ENCODE measurements around the gene HTRA1. TPM values are rescaled to one million over a fixed set of nuclear protein-coding genes. Genes with fewer than 3 reads are reported as not detected.

HTRA1 gene
- total RNA-seq, 1 experiment from 2014 or later, result 32.8 TPM

- POLR2A ChIA-PET, result no interaction called here
- no peak overlapping the region for H3K27ac ChIP-seq (ENCODE audit: low read length)
- ATAC-seq (no peak), DNase-seq (ENCODE audit: low read depth, low spot score) (no peak)
- in situ Hi-C loops (cut with HindIII; ENCODE audit: low pct_unique_long_range_greater_than_20kb, low sequenced_read_pairs) (no loop called here), intact Hi-C loops (cut with micrococcal nuclease; ENCODE audit: unreplicated experiment) (no loop called here)
- H3K36me3 ChIP-seq (ENCODE audit: control insufficient read depth, insufficient read depth, low read length), result no peaks in the 10 kb centered on the region
- H3K27me3 ChIP-seq (ENCODE audit: control insufficient read depth, insufficient read depth, low read length), result 0 out of 2 replicates have a peak, but pooled peaks cover 2% of the 10 kb centered on the region
- H3K4me3 ChIP-seq (ENCODE audit: low read depth in 2 of 2, low read length in 2 of 2), result no peak overlapping the region
- BruUV-seq (replicated peaks), result no TSS peak
- CTCF ChIA-PET, result no interaction called here
- no peak for TF ChIP-seq POLR2AphosphoS5 (IDR thresholded peaks at IDR 0.05; ENCODE audit: low read depth, low read length)
- TF ChIP-seq, protein P1, sequence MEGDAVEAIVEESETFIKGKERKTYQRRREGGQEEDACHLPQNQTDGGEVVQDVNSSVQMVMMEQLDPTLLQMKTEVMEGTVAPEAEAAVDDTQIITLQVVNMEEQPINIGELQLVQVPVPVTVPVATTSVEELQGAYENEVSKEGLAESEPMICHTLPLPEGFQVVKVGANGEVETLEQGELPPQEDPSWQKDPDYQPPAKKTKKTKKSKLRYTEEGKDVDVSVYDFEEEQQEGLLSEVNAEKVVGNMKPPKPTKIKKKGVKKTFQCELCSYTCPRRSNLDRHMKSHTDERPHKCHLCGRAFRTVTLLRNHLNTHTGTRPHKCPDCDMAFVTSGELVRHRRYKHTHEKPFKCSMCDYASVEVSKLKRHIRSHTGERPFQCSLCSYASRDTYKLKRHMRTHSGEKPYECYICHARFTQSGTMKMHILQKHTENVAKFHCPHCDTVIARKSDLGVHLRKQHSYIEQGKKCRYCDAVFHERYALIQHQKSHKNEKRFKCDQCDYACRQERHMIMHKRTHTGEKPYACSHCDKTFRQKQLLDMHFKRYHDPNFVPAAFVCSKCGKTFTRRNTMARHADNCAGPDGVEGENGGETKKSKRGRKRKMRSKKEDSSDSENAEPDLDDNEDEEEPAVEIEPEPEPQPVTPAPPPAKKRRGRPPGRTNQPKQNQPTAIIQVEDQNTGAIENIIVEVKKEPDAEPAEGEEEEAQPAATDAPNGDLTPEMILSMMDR (IDR thresholded peaks at IDR 0.05), result no peak
- TF ChIP-seq TCF7L2 (IDR thresholded peaks at IDR 0.05; ENCODE audit: low read depth, low read length), result no peak
- no peak for TF ChIP-seq SIN3A (IDR thresholded peaks at IDR 0.05; ENCODE audit: borderline replicate concordance, insufficient read depth, low read depth, low read length)
- TF ChIP-seq, protein P2, sequence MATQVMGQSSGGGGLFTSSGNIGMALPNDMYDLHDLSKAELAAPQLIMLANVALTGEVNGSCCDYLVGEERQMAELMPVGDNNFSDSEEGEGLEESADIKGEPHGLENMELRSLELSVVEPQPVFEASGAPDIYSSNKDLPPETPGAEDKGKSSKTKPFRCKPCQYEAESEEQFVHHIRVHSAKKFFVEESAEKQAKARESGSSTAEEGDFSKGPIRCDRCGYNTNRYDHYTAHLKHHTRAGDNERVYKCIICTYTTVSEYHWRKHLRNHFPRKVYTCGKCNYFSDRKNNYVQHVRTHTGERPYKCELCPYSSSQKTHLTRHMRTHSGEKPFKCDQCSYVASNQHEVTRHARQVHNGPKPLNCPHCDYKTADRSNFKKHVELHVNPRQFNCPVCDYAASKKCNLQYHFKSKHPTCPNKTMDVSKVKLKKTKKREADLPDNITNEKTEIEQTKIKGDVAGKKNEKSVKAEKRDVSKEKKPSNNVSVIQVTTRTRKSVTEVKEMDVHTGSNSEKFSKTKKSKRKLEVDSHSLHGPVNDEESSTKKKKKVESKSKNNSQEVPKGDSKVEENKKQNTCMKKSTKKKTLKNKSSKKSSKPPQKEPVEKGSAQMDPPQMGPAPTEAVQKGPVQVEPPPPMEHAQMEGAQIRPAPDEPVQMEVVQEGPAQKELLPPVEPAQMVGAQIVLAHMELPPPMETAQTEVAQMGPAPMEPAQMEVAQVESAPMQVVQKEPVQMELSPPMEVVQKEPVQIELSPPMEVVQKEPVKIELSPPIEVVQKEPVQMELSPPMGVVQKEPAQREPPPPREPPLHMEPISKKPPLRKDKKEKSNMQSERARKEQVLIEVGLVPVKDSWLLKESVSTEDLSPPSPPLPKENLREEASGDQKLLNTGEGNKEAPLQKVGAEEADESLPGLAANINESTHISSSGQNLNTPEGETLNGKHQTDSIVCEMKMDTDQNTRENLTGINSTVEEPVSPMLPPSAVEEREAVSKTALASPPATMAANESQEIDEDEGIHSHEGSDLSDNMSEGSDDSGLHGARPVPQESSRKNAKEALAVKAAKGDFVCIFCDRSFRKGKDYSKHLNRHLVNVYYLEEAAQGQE (IDR thresholded peaks at IDR 0.05; ENCODE audit: insufficient read depth in 1 of 2, low read depth in 2 of 2, low read length in 1 of 2), result no peak
- no peaks in the 10 kb centered on the region for H3K9me3 ChIP-seq (ENCODE audit: control insufficient read depth, insufficient read depth, low read depth, low read length)
- peaks cover 17% of the 10 kb centered on the region for H3K4me1 ChIP-seq (ENCODE audit: control insufficient read depth, insufficient read depth, low read length)
Observed at GRCh38 chr10:122464250-122464510, 2.8 kb downstream of the HTRA1 start.

GRCh38 chr10:122464586-122464985 lies 3.2 kb downstream of the HTRA1 start:
- Histone ChIP-seq H3K36me3 (ENCODE audit: control insufficient read depth, insufficient read depth, low read length) (no peaks in the 10 kb centered on the region), H3K9me3 (ENCODE audit: control insufficient read depth, insufficient read depth, low read depth, low read length) (no peaks in the 10 kb centered on the region), H3K27me3 (ENCODE audit: control insufficient read depth, insufficient read depth, low read length) (0 out of 2 replicates have a peak, but pooled peaks cover 2% of the 10 kb centered on the region), H3K4me3 (ENCODE audit: low read depth in 2 of 2, low read length in 2 of 2) (no peak overlapping the region), H3K4me1 (ENCODE audit: control insufficient read depth, insufficient read depth, low read length) (peaks cover 18% of the 10 kb centered on the region), H3K27ac (ENCODE audit: low read length) (no peak overlapping the region)
- BruUV-seq (replicated peaks), result no TSS peak
- in situ Hi-C loops (cut with HindIII; ENCODE audit: low pct_unique_long_range_greater_than_20kb, low sequenced_read_pairs), result no loop called here
- DNase-seq (ENCODE audit: low read depth, low spot score), result no peak
- TF ChIP-seq POLR2AphosphoS5 (IDR thresholded peaks at IDR 0.05; ENCODE audit: low read depth, low read length) (no peak), SIN3A (IDR thresholded peaks at IDR 0.05; ENCODE audit: borderline replicate concordance, insufficient read depth, low read depth, low read length) (no peak), TCF7L2 (IDR thresholded peaks at IDR 0.05; ENCODE audit: low read depth, low read length) (no peak)
- TF ChIP-seq, protein P2 (IDR thresholded peaks at IDR 0.05; ENCODE audit: insufficient read depth in 1 of 2, low read depth in 2 of 2, low read length in 1 of 2), result no peak
- TF ChIP-seq, protein P1 (IDR thresholded peaks at IDR 0.05), result no peak
- POLR2A ChIA-PET, result no interaction called here
- intact Hi-C loops (cut with micrococcal nuclease; ENCODE audit: unreplicated experiment), result no loop called here
- CTCF ChIA-PET, result no interaction called here
- no peak for ATAC-seq
